Measurements from ENCODE around the gene EMP2. TPM values are rescaled to one million over a fixed set of nuclear protein-coding genes. Genes with fewer than 3 reads are reported as not detected.

EMP2 gene
- total RNA-seq, 1 experiment from 2014 or later: 198 TPM

- intact Hi-C loops (cut with micrococcal nuclease; ENCODE audit: unreplicated experiment): no loop called here
- H3K4me3 Mint-ChIP-seq (ENCODE audit: unreplicated experiment): no peak overlapping the region
- CTCF ChIA-PET: no interaction called here
- H3K4me1 Mint-ChIP-seq (ENCODE audit: low read depth, unreplicated experiment): peaks cover 17% of the 10 kb centered on the region
- H3K9me3 ChIP-seq: no peaks in the 10 kb centered on the region
- DNase-seq: no peak
- H3K36me3 ChIP-seq (ENCODE audit: control insufficient read depth, insufficient read depth, low read length): no peaks in the 10 kb centered on the region; the same call in 1 of the 2 replicates
- BruUV-seq (replicated peaks): no TSS peak
- peaks cover 87% of the 10 kb centered on the region for H3K36me3 Mint-ChIP-seq (ENCODE audit: insufficient read depth, unreplicated experiment)
- H3K4me1 ChIP-seq: no peaks in the 10 kb centered on the region
- no peaks in the 10 kb centered on the region for H3K9me3 Mint-ChIP-seq (ENCODE audit: unreplicated experiment)
- no peak for TF ChIP-seq CTCF (IDR thresholded peaks at IDR 0.05; ENCODE audit: insufficient read depth in 1 of 2, low read depth in 1 of 2, low read length in 1 of 2, severe bottlenecking in 1 of 2, unreplicated experiment in 1 of 2)
- no peaks in the 10 kb centered on the region for H3K27me3 ChIP-seq (replicated peaks; ENCODE audit: control insufficient read depth, insufficient read depth, low read length)
- no peaks in the 10 kb centered on the region for H3K27me3 Mint-ChIP-seq (ENCODE audit: insufficient read depth, unreplicated experiment)
- no peak overlapping the region for H3K27ac Mint-ChIP-seq (ENCODE audit: unreplicated experiment)
- H3K4me3 ChIP-seq (ENCODE audit: low read depth, low read length): no peak overlapping the region
- POLR2A ChIA-PET: no interaction called here
Measured at GRCh38 chr16:10556236-10556635, 24.2 kb downstream of the EMP2 start.

- POLR2A ChIA-PET: no interaction called here
- peaks cover 8% of the 10 kb centered on the region for H3K4me1 Mint-ChIP-seq (ENCODE audit: low read depth, unreplicated experiment)
- peaks cover 87% of the 10 kb centered on the region for H3K36me3 Mint-ChIP-seq (ENCODE audit: insufficient read depth, unreplicated experiment)
Measured at GRCh38 chr16:10554569-10554968, 25.8 kb downstream of the EMP2 start.

GRCh38 chr16:10552998-10553491 lies 27.4 kb downstream of the EMP2 start:
- H3K27me3 Mint-ChIP-seq (ENCODE audit: insufficient read depth, unreplicated experiment): no peaks in the 10 kb centered on the region
- POLR2A ChIA-PET: no interaction called here
- CTCF ChIA-PET: no interaction called here
- TF ChIP-seq CTCF (IDR thresholded peaks at IDR 0.05; ENCODE audit: insufficient read depth in 1 of 2, low read depth in 1 of 2, low read length in 1 of 2, severe bottlenecking in 1 of 2, unreplicated experiment in 1 of 2): no peak
- peaks cover 14% of the 10 kb centered on the region; the same call in 1 of the 2 replicates for H3K9me3 ChIP-seq
- peaks cover 93% of the 10 kb centered on the region for H3K36me3 Mint-ChIP-seq (ENCODE audit: insufficient read depth, unreplicated experiment)
- no peak overlapping the region for H3K4me3 Mint-ChIP-seq (ENCODE audit: unreplicated experiment)
- peaks cover 8% of the 10 kb centered on the region for H3K4me1 Mint-ChIP-seq (ENCODE audit: low read depth, unreplicated experiment)
- peaks cover under 1% of the 10 kb centered on the region; the same call in 1 of the 2 replicates for H3K36me3 ChIP-seq (ENCODE audit: control insufficient read depth, insufficient read depth, low read length)
- peaks cover 10% of the 10 kb centered on the region for H3K9me3 Mint-ChIP-seq (ENCODE audit: unreplicated experiment)
- no TSS peak for BruUV-seq (replicated peaks)
- no peaks in the 10 kb centered on the region for H3K4me1 ChIP-seq
- peak overlapping the region; percentile 19 for H3K27ac Mint-ChIP-seq (ENCODE audit: unreplicated experiment)
- intact Hi-C loops (cut with micrococcal nuclease; ENCODE audit: unreplicated experiment): no loop called here
- no peaks in the 10 kb centered on the region for H3K27me3 ChIP-seq (replicated peaks; ENCODE audit: control insufficient read depth, insufficient read depth, low read length)
- H3K4me3 ChIP-seq (ENCODE audit: low read depth, low read length): no peak overlapping the region
- no peak for DNase-seq

More at GRCh38 chr16:10554569-10554968, 25.8 kb downstream of the EMP2 start:
- H3K9me3 ChIP-seq: 0 out of 2 replicates have a peak, but pooled peaks cover 5% of the 10 kb centered on the region
- no peak overlapping the region for H3K4me3 ChIP-seq (ENCODE audit: low read depth, low read length)
- BruUV-seq (replicated peaks): no TSS peak
- TF ChIP-seq CTCF (IDR thresholded peaks at IDR 0.05; ENCODE audit: insufficient read depth in 1 of 2, low read depth in 1 of 2, low read length in 1 of 2, severe bottlenecking in 1 of 2, unreplicated experiment in 1 of 2): no peak
- no peaks in the 10 kb centered on the region for H3K27me3 Mint-ChIP-seq (ENCODE audit: insufficient read depth, unreplicated experiment)
- H3K4me3 Mint-ChIP-seq (ENCODE audit: unreplicated experiment): no peak overlapping the region
- no peak overlapping the region for H3K27ac Mint-ChIP-seq (ENCODE audit: unreplicated experiment)
- no peaks in the 10 kb centered on the region for H3K4me1 ChIP-seq
- DNase-seq: no peak
- H3K9me3 Mint-ChIP-seq (ENCODE audit: unreplicated experiment): no peaks in the 10 kb centered on the region
- no peaks in the 10 kb centered on the region; the same call in 1 of the 2 replicates for H3K36me3 ChIP-seq (ENCODE audit: control insufficient read depth, insufficient read depth, low read length)
- intact Hi-C loops (cut with micrococcal nuclease; ENCODE audit: unreplicated experiment): no loop called here
- CTCF ChIA-PET: no interaction called here
- no peaks in the 10 kb centered on the region for H3K27me3 ChIP-seq (replicated peaks; ENCODE audit: control insufficient read depth, insufficient read depth, low read length)

All from Caco-2 (cell line).